ENCODE measurements around the gene SIT1.
A peak's percentile ranks its signal among the peaks of the same experiment; 100 is the strongest.

The SIT1 gene

GRCh38 chr9:35650341-35651158 lies at the start of gene SIT1:
TSS of gene SIT1 (minus strand) at chr9:35650931. CDS start at chr9:35650853, 78 bp downstream.
- Histone ChIP-seq H3K9ac (ENCODE audit: low read length) (peak within 1 kb of the TSS; percentile 82), H3K27me3 (replicated peaks; ENCODE audit: control insufficient read depth, insufficient read depth, low read length) (no peaks in the 10 kb centered on the region), H3K4me1 (ENCODE audit: control insufficient read depth, insufficient read depth, low read length) (peaks cover 68% of the 10 kb centered on the region), H3K4me3 (ENCODE audit: low read length) (peak within 1 kb of the TSS; percentile 67), H3K9me3 (ENCODE audit: control insufficient read depth, low read length) (no peaks in the 10 kb centered on the region), H3K36me3 (ENCODE audit: control insufficient read depth, insufficient read depth, low read length, severe bottlenecking) (no peaks in the 10 kb centered on the region)
- DNase-seq (ENCODE audit: low read depth) = no peak

- Histone ChIP-seq H3K36me3 (ENCODE audit: control insufficient read depth, insufficient read depth, low read length, severe bottlenecking) (peaks cover 94% of the 10 kb centered on the region), H3K4me3 (ENCODE audit: low read length) (no peak overlapping the region), H3K27me3 (replicated peaks; ENCODE audit: control insufficient read depth, insufficient read depth, low read length) (no peaks in the 10 kb centered on the region), H3K9me3 (ENCODE audit: control insufficient read depth, low read length) (no peaks in the 10 kb centered on the region), H3K9ac (ENCODE audit: low read length) (no peak overlapping the region), H3K4me1 (ENCODE audit: control insufficient read depth, insufficient read depth, low read length) (peaks cover 2% of the 10 kb centered on the region)
- DNase-seq (ENCODE audit: low read depth) = no peak
Observed at GRCh38 chr9:35700031-35700430, 49.3 kb upstream of the SIT1 start.

GRCh38 chr9:35698231-35698630 lies 47.5 kb upstream of the SIT1 start:
- Histone ChIP-seq H3K4me3 (ENCODE audit: low read length) (no peak overlapping the region), H3K9me3 (ENCODE audit: control insufficient read depth, low read length) (no peaks in the 10 kb centered on the region)

GRCh38 chr9:35697486-35697885 lies 46.8 kb upstream of the SIT1 start:
- peaks cover 69% of the 10 kb centered on the region for H3K36me3 ChIP-seq (ENCODE audit: control insufficient read depth, insufficient read depth, low read length, severe bottlenecking)

More at GRCh38 chr9:35698231-35698630, 47.5 kb upstream of the SIT1 start:
- DNase-seq (ENCODE audit: low read depth) = no peak
- peaks cover 76% of the 10 kb centered on the region for H3K36me3 ChIP-seq (ENCODE audit: control insufficient read depth, insufficient read depth, low read length, severe bottlenecking)
- H3K9ac ChIP-seq (ENCODE audit: low read length) = no peak overlapping the region
- H3K4me1 ChIP-seq (ENCODE audit: control insufficient read depth, insufficient read depth, low read length) = peaks cover 5% of the 10 kb centered on the region
- H3K27me3 ChIP-seq (replicated peaks; ENCODE audit: control insufficient read depth, insufficient read depth, low read length) = no peaks in the 10 kb centered on the region

GRCh38 chr9:35696520-35697215 lies 45.9 kb upstream of the SIT1 start:
- peak; percentile 79 for DNase-seq (ENCODE audit: low read depth)
- Histone ChIP-seq H3K9ac (ENCODE audit: low read length) (peak overlapping the region; percentile 38), H3K27me3 (replicated peaks; ENCODE audit: control insufficient read depth, insufficient read depth, low read length) (no peaks in the 10 kb centered on the region), H3K36me3 (ENCODE audit: control insufficient read depth, insufficient read depth, low read length, severe bottlenecking) (peaks cover 62% of the 10 kb centered on the region), H3K4me1 (ENCODE audit: control insufficient read depth, insufficient read depth, low read length) (peaks cover 10% of the 10 kb centered on the region), H3K4me3 (ENCODE audit: low read length) (no peak overlapping the region), H3K9me3 (ENCODE audit: control insufficient read depth, low read length) (no peaks in the 10 kb centered on the region)

More at GRCh38 chr9:35697486-35697885, 46.8 kb upstream of the SIT1 start:
- no peaks in the 10 kb centered on the region for H3K9me3 ChIP-seq (ENCODE audit: control insufficient read depth, low read length)
- H3K9ac ChIP-seq (ENCODE audit: low read length) = no peak overlapping the region
- no peak overlapping the region for H3K4me3 ChIP-seq (ENCODE audit: low read length)
- DNase-seq (ENCODE audit: low read depth) = no peak
- peaks cover 5% of the 10 kb centered on the region for H3K4me1 ChIP-seq (ENCODE audit: control insufficient read depth, insufficient read depth, low read length)
- H3K27me3 ChIP-seq (replicated peaks; ENCODE audit: control insufficient read depth, insufficient read depth, low read length) = no peaks in the 10 kb centered on the region

- H3K27me3 ChIP-seq (replicated peaks; ENCODE audit: control insufficient read depth, insufficient read depth, low read length) = no peaks in the 10 kb centered on the region
- no peak overlapping the region for H3K4me3 ChIP-seq (ENCODE audit: low read length)
- H3K4me1 ChIP-seq (ENCODE audit: control insufficient read depth, insufficient read depth, low read length) = peaks cover 17% of the 10 kb centered on the region
- peak overlapping the region; percentile 13 for H3K9ac ChIP-seq (ENCODE audit: low read length)
- H3K9me3 ChIP-seq (ENCODE audit: control insufficient read depth, low read length) = no peaks in the 10 kb centered on the region
- H3K36me3 ChIP-seq (ENCODE audit: control insufficient read depth, insufficient read depth, low read length, severe bottlenecking) = peaks cover 55% of the 10 kb centered on the region
- no peak for DNase-seq (ENCODE audit: low read depth)
Observed at GRCh38 chr9:35695943-35696401, 45.2 kb upstream of the SIT1 start.

- DNase-seq (ENCODE audit: low read depth) = no peak
- peaks cover 42% of the 10 kb centered on the region for H3K4me1 ChIP-seq (ENCODE audit: control insufficient read depth, insufficient read depth, low read length)
- peaks cover 24% of the 10 kb centered on the region for H3K36me3 ChIP-seq (ENCODE audit: control insufficient read depth, insufficient read depth, low read length, severe bottlenecking)
- H3K4me3 ChIP-seq (ENCODE audit: low read length) = no peak overlapping the region
- no peaks in the 10 kb centered on the region for H3K27me3 ChIP-seq (replicated peaks; ENCODE audit: control insufficient read depth, insufficient read depth, low read length)
- peak overlapping the region; percentile 98 for H3K9ac ChIP-seq (ENCODE audit: low read length)
- H3K9me3 ChIP-seq (ENCODE audit: control insufficient read depth, low read length) = no peaks in the 10 kb centered on the region
Observed at GRCh38 chr9:35691757-35692301, 41.1 kb upstream of the SIT1 start.

- peaks cover 46% of the 10 kb centered on the region for H3K4me1 ChIP-seq (ENCODE audit: control insufficient read depth, insufficient read depth, low read length)
- no peak for DNase-seq (ENCODE audit: low read depth)
- H3K9ac ChIP-seq (ENCODE audit: low read length) = peak overlapping the region; percentile 98
- H3K9me3 ChIP-seq (ENCODE audit: control insufficient read depth, low read length) = no peaks in the 10 kb centered on the region
- peaks cover 19% of the 10 kb centered on the region for H3K36me3 ChIP-seq (ENCODE audit: control insufficient read depth, insufficient read depth, low read length, severe bottlenecking)
- no peaks in the 10 kb centered on the region for H3K27me3 ChIP-seq (replicated peaks; ENCODE audit: control insufficient read depth, insufficient read depth, low read length)
- peak overlapping the region; percentile 78 for H3K4me3 ChIP-seq (ENCODE audit: low read length)
Observed at GRCh38 chr9:35691334-35691650, 40.6 kb upstream of the SIT1 start.

GRCh38 chr9:35690614-35691333 lies 40.0 kb upstream of the SIT1 start:
- no peaks in the 10 kb centered on the region for H3K9me3 ChIP-seq (ENCODE audit: control insufficient read depth, low read length)
- DNase-seq (ENCODE audit: low read depth) = peak; percentile 93
- peak overlapping the region; percentile 98 for H3K9ac ChIP-seq (ENCODE audit: low read length)
- H3K27me3 ChIP-seq (replicated peaks; ENCODE audit: control insufficient read depth, insufficient read depth, low read length) = no peaks in the 10 kb centered on the region
- H3K4me3 ChIP-seq (ENCODE audit: low read length) = peak overlapping the region; percentile 89
- H3K36me3 ChIP-seq (ENCODE audit: control insufficient read depth, insufficient read depth, low read length, severe bottlenecking) = peaks cover 14% of the 10 kb centered on the region
- H3K4me1 ChIP-seq (ENCODE audit: control insufficient read depth, insufficient read depth, low read length) = peaks cover 49% of the 10 kb centered on the region

GRCh38 chr9:35690294-35690613 lies 39.5 kb upstream of the SIT1 start:
- no peaks in the 10 kb centered on the region for H3K9me3 ChIP-seq (ENCODE audit: control insufficient read depth, low read length)
- H3K4me3 ChIP-seq (ENCODE audit: low read length) = peak overlapping the region; percentile 89
- peaks cover 16% of the 10 kb centered on the region for H3K36me3 ChIP-seq (ENCODE audit: control insufficient read depth, insufficient read depth, low read length, severe bottlenecking)
- H3K4me1 ChIP-seq (ENCODE audit: control insufficient read depth, insufficient read depth, low read length) = peaks cover 52% of the 10 kb centered on the region
- no peaks in the 10 kb centered on the region for H3K27me3 ChIP-seq (replicated peaks; ENCODE audit: control insufficient read depth, insufficient read depth, low read length)
- H3K9ac ChIP-seq (ENCODE audit: low read length) = peak overlapping the region; percentile 98
- no peak for DNase-seq (ENCODE audit: low read depth)

Measured in adipocyte (in vitro differentiated cells).